AG09309 (cell line): Measurements from ENCODE around the gene MCFD2.

ENCODE experiments used
- DNase-seq: peaks from one replicate; pipeline ENCODE4 v3.0.0-alpha.2; 2010; ENCODE audit warnings: low read depth
- H3K4me3 ChIP-seq: 2 replicates; pipeline ENCODE4 v1.5.1; 2011; ENCODE audit warnings: mild to moderate bottlenecking, low read depth, low read length, moderate library complexity; ENCODE audit not compliant: control insufficient read depth
- CTCF ChIP-seq: IDR thresholded peaks from 2 replicates; pipeline ENCODE4 v1.5.1; 2011; ENCODE audit warnings: mild to moderate bottlenecking, low read depth, low read length, inconsistent platforms; ENCODE audit not compliant: insufficient read depth, control insufficient read depth; ENCODE audit errors: missing control alignments

Gene MCFD2

GRCh38 chr2:46873604-46874068 lies 42.0 kb downstream of the MCFD2 start:
- H3K4me3 ChIP-seq: no peak overlapping the region
- DNase-seq: peak; percentile 94
- TF ChIP-seq CTCF: no peak

GRCh38 chr2:46872902-46873603 lies 42.6 kb downstream of the MCFD2 start:
- no peak for TF ChIP-seq CTCF
- DNase-seq: no peak

GRCh38 chr2:46871976-46872381 lies 43.6 kb downstream of the MCFD2 start:
- TF ChIP-seq CTCF: no peak
- no peak for DNase-seq
- no peak overlapping the region for H3K4me3 ChIP-seq

More at GRCh38 chr2:46872902-46873603, 42.6 kb downstream of the MCFD2 start:
- H3K4me3 ChIP-seq: no peak overlapping the region

- DNase-seq: no peak
- no peak for TF ChIP-seq CTCF
- no peak overlapping the region for H3K4me3 ChIP-seq
Observed at GRCh38 chr2:46870051-46870839, 45.4 kb downstream of the MCFD2 start.

- no peak overlapping the region for H3K4me3 ChIP-seq
- no peak for TF ChIP-seq CTCF
- DNase-seq: no peak
Observed at GRCh38 chr2:46869621-46870020, 46.0 kb downstream of the MCFD2 start.

- no peak overlapping the region for H3K4me3 ChIP-seq
- no peak for DNase-seq
- no peak for TF ChIP-seq CTCF
Observed at GRCh38 chr2:46866770-46867246, 48.8 kb downstream of the MCFD2 start.
